Activated CD4-positive, alpha-beta T cell treated with anti-CD3 and anti-CD28 coated beads, Interleukin-2, Interleukin-4, amounts not matched to agents 100 ng/mL and 50 ng/mL, durations not matched to agents 16 hours and 8 hours (primary cell): ENCODE measurements around the gene FGF14.

Experiments
- DNase-seq: peaks from one replicate; pipeline ENCODE4 v3.0.0-alpha.2; 2020; ENCODE audit warnings: low spot score

FGF14 gene

DNA sequence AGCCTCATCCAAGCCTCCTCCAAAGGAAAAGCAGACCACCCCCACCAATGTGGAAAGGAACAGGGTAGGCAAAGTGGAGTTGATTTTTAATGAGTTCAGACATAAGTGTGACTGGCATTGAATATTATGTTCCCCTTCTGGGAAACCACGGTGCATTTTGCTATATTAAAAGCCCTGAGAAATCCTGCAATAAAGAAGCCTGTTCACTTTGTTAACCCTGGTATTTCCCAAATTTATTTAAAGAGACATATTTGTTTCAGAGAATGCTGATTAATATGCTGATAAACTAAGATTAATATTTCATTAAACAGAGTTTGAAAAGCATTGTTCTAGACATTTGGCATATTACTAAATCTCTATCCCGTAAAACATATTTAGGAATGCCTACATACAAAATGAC is 151.4 kb downstream of the FGF14 start:
- no peak for DNase-seq

- no peak for DNase-seq
Observed at GRCh38 chr13:102244607-102245227, 157.1 kb downstream of the FGF14 start.

DNA sequence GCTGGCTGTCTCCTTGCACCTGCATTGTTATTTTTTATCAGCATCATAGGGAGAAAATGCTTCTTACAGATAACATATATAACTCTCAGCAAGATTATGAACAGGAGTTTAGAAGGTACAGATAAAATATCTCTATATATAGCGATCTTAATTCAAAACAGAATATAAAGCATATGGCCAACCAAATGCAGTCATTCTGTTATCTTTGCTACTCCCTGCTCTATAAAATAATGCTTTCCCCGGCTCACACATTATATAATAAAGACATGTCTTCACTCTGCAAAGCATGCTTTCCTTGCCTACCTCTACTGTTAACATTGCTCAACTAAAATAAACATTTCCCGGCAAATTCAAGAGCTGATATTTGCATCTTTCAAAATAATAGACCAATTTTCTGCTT is 161.7 kb downstream of the FGF14 start:
- DNase-seq = no peak

DNA sequence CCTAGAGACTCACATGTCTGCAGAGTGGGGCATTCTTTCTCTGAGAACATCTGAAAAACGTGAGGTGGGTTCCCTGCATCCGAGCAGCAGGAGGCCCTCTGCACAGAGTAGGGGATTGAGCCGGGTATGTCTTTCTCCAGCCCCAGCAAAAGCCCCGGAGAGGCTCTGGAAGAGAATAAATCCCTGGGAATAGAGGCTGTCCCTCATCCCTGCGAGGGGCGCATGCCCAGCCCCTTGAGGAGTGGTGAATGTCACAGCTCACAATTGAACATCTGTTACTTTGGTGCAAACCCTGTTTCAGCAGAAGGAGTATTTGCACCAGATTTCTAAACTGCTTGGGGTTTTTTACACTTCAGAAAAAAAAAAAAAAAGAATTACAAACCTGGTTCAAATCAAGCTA is 164.6 kb downstream of the FGF14 start:
- DNase-seq = no peak

- DNase-seq = no peak
Observed at GRCh38 chr13:102236830-102237229, 165.0 kb downstream of the FGF14 start.

- DNase-seq = no peak
Observed at GRCh38 chr13:102236341-102236740, 165.5 kb downstream of the FGF14 start.

- no peak for DNase-seq
Observed at GRCh38 chr13:102235689-102236088, 166.2 kb downstream of the FGF14 start.

DNA sequence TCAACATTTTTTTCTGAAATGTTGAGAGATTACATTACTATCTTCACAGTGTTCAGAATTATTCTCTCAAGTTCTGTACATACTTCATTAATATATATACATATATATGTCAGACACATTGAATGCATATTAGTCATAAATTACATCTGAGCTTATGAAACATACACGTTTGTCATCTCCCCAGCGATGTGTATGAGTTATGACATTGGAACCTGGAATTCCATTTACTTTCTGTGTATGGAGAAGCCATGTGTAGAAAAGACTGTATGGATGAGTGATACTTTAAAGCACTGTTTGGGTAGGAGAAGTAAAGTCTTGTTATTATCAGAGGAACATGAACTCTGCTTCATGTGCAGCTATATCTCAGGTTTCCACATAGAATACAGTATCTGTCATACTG is 167.2 kb downstream of the FGF14 start:
- DNase-seq = no peak

DNA sequence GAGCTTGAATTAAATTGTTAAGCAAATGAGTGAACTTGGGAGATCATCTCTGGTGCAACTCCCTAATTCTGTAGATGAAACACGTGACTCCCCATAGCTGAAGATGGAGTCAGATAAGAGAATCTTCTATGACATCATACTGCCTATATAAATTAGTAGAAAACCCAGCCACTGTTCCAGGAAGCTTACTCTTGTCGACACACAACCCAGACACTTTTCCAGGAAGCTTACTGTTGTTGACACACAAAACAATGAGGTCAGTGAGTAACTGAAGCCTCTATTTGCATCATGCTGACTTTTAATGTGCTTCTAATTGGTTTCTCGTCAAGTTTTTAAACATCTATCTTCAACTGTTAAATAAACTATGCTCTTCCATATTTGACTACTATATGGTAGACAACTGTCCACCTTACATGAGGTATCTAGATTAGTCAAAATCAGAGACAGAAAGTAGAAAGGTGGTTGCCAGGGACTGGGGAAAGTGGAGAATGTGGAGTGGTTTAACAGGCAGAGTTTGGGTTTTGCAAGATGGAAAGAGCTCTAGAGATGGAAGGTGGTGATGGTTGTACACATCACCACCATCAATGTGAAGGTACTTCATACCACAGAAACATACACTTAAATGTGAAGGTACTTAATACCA is 168.2 kb downstream of the FGF14 start:
- peak; percentile 22 for DNase-seq

GRCh38 chr13:102231479-102231878 is 170.4 kb downstream of the FGF14 start:
- DNase-seq = no peak

DNA sequence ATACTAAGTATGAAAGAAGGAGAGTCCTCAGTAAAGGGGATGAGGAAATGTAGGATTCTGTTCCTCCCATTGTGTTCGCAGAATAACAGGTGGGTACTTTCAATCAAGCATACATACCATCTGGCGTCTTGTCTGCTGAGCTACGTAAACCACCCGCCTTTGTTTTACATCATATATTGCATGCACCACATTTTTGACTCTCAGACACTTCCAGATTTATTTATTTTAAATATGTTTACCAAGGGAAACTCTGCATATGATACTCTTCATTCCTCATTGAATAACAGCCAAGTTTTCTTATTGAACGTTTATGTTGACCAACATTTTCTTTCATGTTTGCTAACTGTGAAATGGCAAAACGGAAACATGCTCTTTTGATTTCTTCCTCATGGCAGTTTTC is 174.1 kb downstream of the FGF14 start:
- no peak for DNase-seq

DNA sequence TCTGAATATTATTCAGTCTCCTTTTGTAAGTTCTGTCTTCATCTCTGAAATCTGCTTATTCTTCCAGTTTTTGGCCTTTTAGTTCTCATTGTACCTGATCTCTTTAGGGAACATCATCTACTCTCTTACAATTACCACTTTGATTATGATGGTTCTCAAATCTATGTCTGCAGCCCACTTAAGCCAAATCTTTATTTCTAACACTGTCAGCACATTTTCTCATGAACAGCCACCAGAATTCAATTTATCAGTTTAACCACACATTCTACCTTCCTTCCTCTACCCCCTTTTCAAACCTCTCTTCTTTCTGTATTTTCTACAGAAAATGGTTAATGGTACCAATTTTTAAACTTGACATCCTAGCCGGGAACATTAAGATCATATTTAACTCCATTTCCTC is 175.3 kb downstream of the FGF14 start:
- no peak for DNase-seq

- no peak for DNase-seq
Observed at GRCh38 chr13:102225892-102226291, 176.0 kb downstream of the FGF14 start.

GRCh38 chr13:102220681-102221228 is 181.1 kb downstream of the FGF14 start:
- DNase-seq = no peak

GRCh38 chr13:102214956-102215355 is 186.9 kb downstream of the FGF14 start:
- DNase-seq = no peak

DNA sequence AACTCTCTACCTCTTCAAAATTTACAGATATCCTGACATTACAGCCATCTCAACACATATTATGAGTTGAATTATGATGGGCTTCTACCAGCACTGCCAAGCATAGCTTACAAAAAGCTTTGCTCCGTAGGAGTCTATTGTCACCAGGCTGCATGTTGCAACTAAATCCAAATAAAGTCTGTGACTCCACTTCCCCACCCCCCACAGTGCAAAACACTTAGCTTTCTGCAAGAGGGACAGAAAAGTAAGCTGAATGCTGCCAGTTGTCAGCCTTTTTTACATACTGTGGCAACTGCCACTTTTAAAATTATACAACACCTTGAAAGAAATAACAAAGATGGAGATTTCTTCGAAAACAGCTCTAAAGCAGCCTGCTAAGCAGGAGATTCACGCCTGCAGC is 189.1 kb downstream of the FGF14 start:
- DNase-seq = no peak

GRCh38 chr13:102208347-102208746 is 193.5 kb downstream of the FGF14 start:
- no peak for DNase-seq

GRCh38 chr13:102207680-102208342 is 194.0 kb downstream of the FGF14 start:
- no peak for DNase-seq

- no peak for DNase-seq
Observed at GRCh38 chr13:102203718-102204117, 198.1 kb downstream of the FGF14 start.

GRCh38 chr13:102198418-102199311 is 203.2 kb downstream of the FGF14 start:
- DNase-seq = no peak

- DNase-seq = no peak
Observed at GRCh38 chr13:102197193-102197592, 204.7 kb downstream of the FGF14 start.
